Spleen (tissue), 13 donors: ENCODE data around the gene CD320. TPM values are rescaled to one million over a fixed set of nuclear protein-coding genes. Genes with fewer than 3 reads are reported as not detected.
A peak's percentile ranks its signal among the peaks of the same experiment; 100 is the strongest.
"Not testable (repeated sequence)": the region's sequence is repeated elsewhere in the genome, so short reads cannot be mapped to it uniquely, and the experiment has no call there.

Experiments
- DNase-seq: peaks from one replicate; pipeline ENCODE4 v3.0.0-alpha.2; 2020
- H3K27ac ChIP-seq, 8 donors: fragments of 200-600 bp; sonication (generic) in 7 of 8; 1 replicate in 4 of 8; 2 replicates in 4 of 8; pipeline versions ENCODE4 v1.5.0 to v1.8.0; 2016 to 2021; ENCODE audit warnings: inconsistent platforms in 4 of 8, mild to moderate bottlenecking in 4 of 8, moderate library complexity in 1 of 8
- H3K27me3 ChIP-seq, 7 donors: fragments of 200-600 bp; sonication (generic) in 6 of 7; replicated peaks in 1 of 7; 1 replicate in 4 of 7; 2 replicates in 3 of 7; pipeline versions ENCODE4 v1.5.0 to v1.8.0; 2016 to 2021; ENCODE audit warnings: inconsistent platforms in 3 of 7, mild to moderate bottlenecking in 1 of 7
- H3K36me3 ChIP-seq, 6 donors: fragments of 200-600 bp; sonication (generic) in 5 of 6; 1 replicate in 4 of 6; 2 replicates in 2 of 6; pipeline versions ENCODE4 v1.5.0 to v1.8.0; 2016 to 2021; ENCODE audit warnings: inconsistent platforms in 2 of 6
- H3K4me1 ChIP-seq, 6 donors: fragments of 200-600 bp; sonication (generic) in 5 of 6; 1 replicate in 3 of 6; 2 replicates in 3 of 6; pipeline versions ENCODE4 v1.5.0 to v1.8.0; 2016 to 2021; ENCODE audit warnings: inconsistent platforms in 3 of 6
- H3K4me3 ChIP-seq, 8 donors: fragments of 200-600 bp; sonication (generic) in 7 of 8; 1 replicate in 4 of 8; 2 replicates in 4 of 8; pipeline versions ENCODE4 v1.5.0 to v1.8.0; 2016 to 2021; ENCODE audit warnings: inconsistent platforms in 4 of 8, mild to moderate bottlenecking in 4 of 8, moderate library complexity in 2 of 8
- H3K9me3 ChIP-seq, 8 donors: fragments of 200-600 bp; sonication (generic) in 7 of 8; 1 replicate in 4 of 8; 2 replicates in 4 of 8; pipeline versions ENCODE4 v1.5.0 to v1.8.0; 2016 to 2021; ENCODE audit warnings: inconsistent platforms in 4 of 8
- POLR2A ChIP-seq, 3 donors: fragments of 450-650 bp; IDR thresholded peaks; one replicate each; pipeline ENCODE4 v1.5.1; 2017; ENCODE audit warnings: antibody characterized with exemption in 3 of 3, mild to moderate bottlenecking in 1 of 3
- POLR2AphosphoS5 ChIP-seq, 3 donors: sonication (generic); formaldehyde crosslinking; IDR thresholded peaks; one replicate each; pipeline ENCODE4 v1.5.1; 2017; ENCODE audit warnings: antibody characterized with exemption in 3 of 3
- WGBS, 5 donors: extraction: QIAGEN DNeasy Blood & Tissue Kit in 3 of 5; methylation state at CpG; one replicate each; pipeline versions ENCODE4 v1.1.5 to v1.1.7; 2013 to 2018; 5-methylcytosine and 5-hydroxymethylcytosine counted together
- intact Hi-C: fragments of 100-400 bp; cut with DNase I; formaldehyde crosslinking; loops from one replicate; pipeline ENCODE4 v1.15.0; 2023; ENCODE audit warnings: low total_unique reads
- long read RNA-seq, 2 donors: transcript quantifications; one replicate each; lab custom pipeline, GENCODE V29; 2026
- polyA plus RNA-seq, 3 donors: library from polyadenylated mRNA; stranded (reverse); fragments of 200-250 nt; gene quantifications; one replicate each; pipeline ENCODE4 v1.2.1, GENCODE V29; 2013
- total RNA-seq, 7 donors: library from RNA; depleted of rRNA in 3 of 7; stranded (reverse); fragments of >200 nt in 3 of 7; fragmentation: NEBNext Ultra II Directional in 4 of 7; extraction: Animal tissue kit (Norgen Biotek cat#: 25700) in 4 of 7; gene quantifications; one replicate each; pipeline versions ENCODE4 v1.1.0 to v1.2.1, GENCODE V29; 2016 to 2021
- TF ChIP-seq, protein P1 (sequence below), 11 experiments: fragments of 200-600 bp in 7 of 11; fragments of 450-650 bp in 4 of 11; sonication (generic) in 4 of 11; IDR thresholded peaks in 8 of 11; conservative IDR thresholded peaks in 3 of 11; 1 replicate in 7 of 11; 2 replicates in 4 of 11; pipeline versions ENCODE4 v1.4.0 to v1.8.0; 2016 to 2021; ENCODE audit warnings: antibody characterized with exemption in 11 of 11, inconsistent platforms in 4 of 11, mild to moderate bottlenecking in 1 of 11
- donor health status: healthy with polysubstance abuse.
- donor health status: DM: no; HTN: no; CAD: no; lungs with moderate emphysema.
- donor health status: DM: no; HTN: no; CAD: no.
- donor health status: Bipolar disorder and iron deficiency.
- donor health status: healthy.
- donor health status: DM: no; HTN: no; CAD: no.
- donor health status: DM: yes; HTN: yes; CAD: no.

Gene CD320
- total RNA-seq, result 100 to 1,000 TPM in 1 of 7 donors, 10 to 100 TPM in 6; 35.8 to 131 (median 73.3) TPM
- polyA plus RNA-seq, result 10 to 100 TPM; 26.6 to 34.3 (median 28.1) TPM
- long read RNA-seq, donor 1, transcript CD320-201 (5 exons, 1,250 nt), result major isoform, 51 of 52 reads
- long read RNA-seq, donor 1, partial matches to known transcripts, result 0 of 52 reads
- long read RNA-seq, donor 1, other reads (novel, unspliced or antisense), result 0 of 52 reads
- long read RNA-seq, donor 2, transcript CD320-201 (5 exons, 1,250 nt), result major isoform, 47 of 49 reads
- long read RNA-seq, donor 2, partial matches to known transcripts, result 0 of 49 reads
- long read RNA-seq, donor 2, other reads (novel, unspliced or antisense), result 0 of 49 reads

- no peaks in the 10 kb centered on the region for H3K9me3 ChIP-seq
- peaks cover 0 to 61% (median 26%) of the 10 kb centered on the region in 6 donors for H3K36me3 ChIP-seq
- H3K4me3 ChIP-seq, result peak within 1 kb of the TSS; percentile 54 to 83 (median 70)
- WGBS, 5 donors, result 0 to 3% (median 1%) methylated on average over 26 to 63 of the region's 63 CpGs
- H3K27ac ChIP-seq, result peak within 1 kb of the TSS; percentile 61 to 88 (median 84)
- intact Hi-C loops, result no loop called here
- no peaks in the 10 kb centered on the region for H3K27me3 ChIP-seq
- peak; percentile 95 for DNase-seq
- TF ChIP-seq POLR2A (IDR thresholded peaks at IDR 0.05), result peak in 1 of 3 donors; percentile 13
- peak; percentile 92 to 93 (median 93) for TF ChIP-seq POLR2AphosphoS5 (IDR thresholded peaks at IDR 0.05)
- TF ChIP-seq, protein P1, sequence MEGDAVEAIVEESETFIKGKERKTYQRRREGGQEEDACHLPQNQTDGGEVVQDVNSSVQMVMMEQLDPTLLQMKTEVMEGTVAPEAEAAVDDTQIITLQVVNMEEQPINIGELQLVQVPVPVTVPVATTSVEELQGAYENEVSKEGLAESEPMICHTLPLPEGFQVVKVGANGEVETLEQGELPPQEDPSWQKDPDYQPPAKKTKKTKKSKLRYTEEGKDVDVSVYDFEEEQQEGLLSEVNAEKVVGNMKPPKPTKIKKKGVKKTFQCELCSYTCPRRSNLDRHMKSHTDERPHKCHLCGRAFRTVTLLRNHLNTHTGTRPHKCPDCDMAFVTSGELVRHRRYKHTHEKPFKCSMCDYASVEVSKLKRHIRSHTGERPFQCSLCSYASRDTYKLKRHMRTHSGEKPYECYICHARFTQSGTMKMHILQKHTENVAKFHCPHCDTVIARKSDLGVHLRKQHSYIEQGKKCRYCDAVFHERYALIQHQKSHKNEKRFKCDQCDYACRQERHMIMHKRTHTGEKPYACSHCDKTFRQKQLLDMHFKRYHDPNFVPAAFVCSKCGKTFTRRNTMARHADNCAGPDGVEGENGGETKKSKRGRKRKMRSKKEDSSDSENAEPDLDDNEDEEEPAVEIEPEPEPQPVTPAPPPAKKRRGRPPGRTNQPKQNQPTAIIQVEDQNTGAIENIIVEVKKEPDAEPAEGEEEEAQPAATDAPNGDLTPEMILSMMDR (IDR thresholded peaks at IDR 0.05 in 8 of 11, conservative IDR thresholded peaks at IDR 0.05 in 3 of 11), result no peak
- peaks cover 8 to 84% (median 58%) of the 10 kb centered on the region in 6 donors for H3K4me1 ChIP-seq
Observed at GRCh38 chr19:8307965-8308866, at the start of gene CD320. Gene CD320 (minus strand): TSS chr19:8308358. CDS start chr19:8308290, 68 bp downstream.

DNA sequence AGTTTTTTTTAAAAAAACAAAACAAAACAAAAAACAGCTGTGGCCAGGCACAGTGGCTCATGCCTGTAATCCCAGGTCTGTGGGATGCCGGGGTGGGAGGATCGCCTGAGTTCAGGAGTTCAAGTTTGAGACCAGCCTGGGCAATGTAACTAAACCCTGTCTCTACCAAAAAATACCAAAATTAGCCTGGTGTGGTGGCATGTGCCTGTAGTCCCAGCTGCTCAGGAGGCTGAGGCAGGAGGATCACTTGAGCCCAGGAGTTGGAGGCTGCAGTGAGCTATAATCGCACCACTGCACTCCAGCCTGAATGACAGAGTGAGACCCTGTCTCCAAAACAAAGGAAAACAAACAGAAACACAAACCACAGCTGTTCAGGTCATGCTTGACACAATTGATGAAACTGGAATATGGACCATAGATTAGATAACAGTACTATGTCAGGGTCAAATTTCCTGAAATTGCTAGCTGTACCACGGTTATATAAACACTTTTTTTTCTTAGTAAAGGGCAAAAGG lies 48.9 kb upstream of the CD320 start:
- H3K4me3 ChIP-seq, result no peak overlapping the region
- intact Hi-C loops, result loop anchor here (10.0 kb wide), 2 partner anchors 48 to 158 kb away; partner anchors contain the start of gene ZNF414

GRCh38 chr19:8355631-8356402 lies 47.7 kb upstream of the CD320 start:
- TF ChIP-seq POLR2A (IDR thresholded peaks at IDR 0.05) (no peak), POLR2AphosphoS5 (IDR thresholded peaks at IDR 0.05) (peak in 1 of 3 donors; percentile 85)
- peak overlapping the region in 3 of 8 donors; percentile 18 to 49 (median 35) for H3K27ac ChIP-seq
- H3K4me1 ChIP-seq, result peaks cover 0 to 46% (median 26%) of the 10 kb centered on the region in 6 donors
- no peaks in the 10 kb centered on the region for H3K36me3 ChIP-seq
- H3K27me3 ChIP-seq, result peaks cover 0 to 36% (median 0%) of the 10 kb centered on the region in 7 donors
- DNase-seq, result no peak
- H3K4me3 ChIP-seq, result no peak overlapping the region
- H3K9me3 ChIP-seq, result peaks cover 0 to 7% (median 0%) of the 10 kb centered on the region in 8 donors
- intact Hi-C loops, result loop anchor here (10.0 kb wide), 2 partner anchors 49 to 159 kb away; partner anchors contain the start of gene ZNF414
- 57 to 72% (median 64%) methylated on average over 6 of the region's 6 CpGs for WGBS, 5 donors

More for the DNA sequence above, 48.9 kb upstream of the CD320 start:
- DNase-seq, result no peak
- Histone ChIP-seq H3K4me1 (peaks cover 0 to 47% (median 28%) of the 10 kb centered on the region in 6 donors), H3K36me3 (no peaks in the 10 kb centered on the region), H3K27ac (no peak overlapping the region), H3K9me3 (peaks cover 0 to 7% (median 0%) of the 10 kb centered on the region in 8 donors), H3K27me3 (peaks cover 0 to 37% (median 0%) of the 10 kb centered on the region in 7 donors)
- 73 to 78% (median 77%) methylated on average over 4 of the region's 4 CpGs for WGBS, 5 donors
- no peak for TF ChIP-seq POLR2A (IDR thresholded peaks at IDR 0.05)
- TF ChIP-seq, protein P1 (IDR thresholded peaks at IDR 0.05 in 8 of 11, conservative IDR thresholded peaks at IDR 0.05 in 3 of 11), result no peak
- no peak for TF ChIP-seq POLR2AphosphoS5 (IDR thresholded peaks at IDR 0.05)

- not testable (repeated sequence) for DNase-seq, H3K4me3 ChIP-seq, H3K9me3 ChIP-seq, H3K36me3 ChIP-seq
- peak overlapping the region in 7 of 8 donors; percentile 8 to 54 (median 34) for H3K27ac ChIP-seq
- WGBS, 5 donors, result 68 to 85% (median 73%) methylated on average over 2 to 5 of the region's 5 CpGs
- H3K27me3 ChIP-seq, result peaks cover 0 to 35% (median 0%) of the 10 kb centered on the region in 7 donors
- peaks cover 0 to 61% (median 35%) of the 10 kb centered on the region in 6 donors for H3K4me1 ChIP-seq
- intact Hi-C loops, result loop anchor here (5.0 to 10.0 kb wide), 3 partner anchors 52 to 289 kb away; partner anchors contain the start of gene ZNF414
Observed at GRCh38 chr19:8352845-8353244, 44.7 kb upstream of the CD320 start.
